HEK293T (cell line): ENCODE data around the gene AAR2.

Source experiments
- CTCF ChIA-PET: fragments of 350-600 bp; formaldehyde crosslinking; extraction: SDS; loops from one replicate; lab custom pipeline; 2021; ENCODE audit warnings: antibody characterized with exemption, inconsistent platforms; lab: Yijun Ruan, JAX
- POLR2A ChIA-PET: fragments of 350-600 bp; formaldehyde crosslinking; extraction: SDS; loops from one replicate; lab custom pipeline; 2020; ENCODE audit warnings: antibody characterized with exemption, inconsistent platforms; lab: Yijun Ruan, JAX
- DNase-seq: peaks from one replicate; pipeline ENCODE4 v3.0.0; 2012; ENCODE audit warnings: mixed read lengths; ENCODE audit errors: extremely low spot score
- ARNT ChIP-seq: fragments of 450-650 bp; IDR thresholded peaks from 2 replicates; pipeline ENCODE4 v1.6.1; 2017; ENCODE audit warnings: mild to moderate bottlenecking
- BHLHE40 ChIP-seq: fragments of 450-650 bp; IDR thresholded peaks from 2 replicates; pipeline ENCODE4 v1.6.1; 2016; ENCODE audit warnings: mild to moderate bottlenecking, moderate library complexity, borderline replicate concordance
- CTBP1 ChIP-seq: fragments of 450-650 bp; IDR thresholded peaks from 2 replicates; pipeline ENCODE4 v1.6.1; 2016; ENCODE audit warnings: borderline replicate concordance
- ELF4 ChIP-seq: fragments of 450-650 bp; IDR thresholded peaks from 2 replicates; pipeline ENCODE4 v1.6.1; 2017; ENCODE audit warnings: antibody characterized with exemption
- FOXA1 ChIP-seq: fragments of 450-650 bp; IDR thresholded peaks from 2 replicates; pipeline ENCODE4 v1.6.1; 2016; ENCODE audit warnings: mild to moderate bottlenecking
- FOXK2 ChIP-seq: fragments of 450-650 bp; IDR thresholded peaks from 2 replicates; pipeline ENCODE4 v1.6.1; 2016; ENCODE audit warnings: mild to moderate bottlenecking
- FOXM1 ChIP-seq: fragments of 450-650 bp; IDR thresholded peaks from 2 replicates; pipeline ENCODE4 v1.6.1; 2017; ENCODE audit warnings: mild to moderate bottlenecking, borderline replicate concordance
- HDGF ChIP-seq: fragments of 450-650 bp; IDR thresholded peaks from 2 replicates; pipeline ENCODE4 v1.6.1; 2017; ENCODE audit warnings: antibody characterized with exemption, borderline replicate concordance
- L3MBTL2 ChIP-seq: fragments of 450-650 bp; conservative IDR thresholded peaks from 2 replicates; pipeline ENCODE4 v1.6.1; 2016; ENCODE audit warnings: mild to moderate bottlenecking
- LEF1 ChIP-seq: fragments of 450-650 bp; IDR thresholded peaks from 2 replicates; pipeline ENCODE4 v1.6.1; 2017; ENCODE audit warnings: mild to moderate bottlenecking, borderline replicate concordance
- NFRKB ChIP-seq: fragments of 450-650 bp; IDR thresholded peaks from 2 replicates; pipeline ENCODE4 v1.6.1; 2016; ENCODE audit warnings: mild to moderate bottlenecking, moderate library complexity
- PKNOX1 ChIP-seq: fragments of 450-650 bp; IDR thresholded peaks from 2 replicates; pipeline ENCODE4 v1.6.1; 2016
- SP1 ChIP-seq: fragments of 450-650 bp; IDR thresholded peaks from 2 replicates; pipeline ENCODE4 v1.6.1; 2017
- SUZ12 ChIP-seq: fragments of 450-650 bp; IDR thresholded peaks from 2 replicates; pipeline ENCODE4 v1.6.1; 2016; ENCODE audit warnings: mild to moderate bottlenecking
- TARDBP ChIP-seq: fragments of 450-650 bp; IDR thresholded peaks from 2 replicates; pipeline ENCODE4 v1.6.1; 2016
- ZNF384 ChIP-seq: fragments of 450-650 bp; IDR thresholded peaks from 2 replicates; pipeline ENCODE4 v1.6.1; 2016

AAR2 gene

GRCh38 chr20:36268440-36269342 is 32.4 kb downstream of the AAR2 start:
- CTCF ChIA-PET: no interaction called here
- POLR2A ChIA-PET: no interaction called here
- no peak for DNase-seq
- TF ChIP-seq ELF4: no peak
- TF ChIP-seq ZNF384: no peak
- no peak for TF ChIP-seq L3MBTL2
- TF ChIP-seq FOXM1: no peak
- no peak for TF ChIP-seq TARDBP
- TF ChIP-seq SUZ12: no peak

GRCh38 chr20:36269507-36269906 is 33.2 kb downstream of the AAR2 start:
- ChIA-PET POLR2A (no interaction called here), CTCF (no interaction called here)
- TF ChIP-seq ARNT: no peak
- no peak for TF ChIP-seq FOXK2
- TF ChIP-seq FOXA1: no peak
- no peak for TF ChIP-seq CTBP1
- no peak for TF ChIP-seq PKNOX1
- no peak for TF ChIP-seq TARDBP
- TF ChIP-seq SP1: no peak
- no peak for TF ChIP-seq SUZ12
- no peak for TF ChIP-seq ELF4
- TF ChIP-seq BHLHE40: no peak
- TF ChIP-seq NFRKB: no peak
- TF ChIP-seq ZNF384: no peak
- TF ChIP-seq HDGF: no peak
- no peak for TF ChIP-seq L3MBTL2
- TF ChIP-seq LEF1: no peak
- TF ChIP-seq FOXM1: no peak
- DNase-seq: no peak

GRCh38 chr20:36270744-36271638 is 34.7 kb downstream of the AAR2 start:
- POLR2A ChIA-PET: no interaction called here
- DNase-seq: peak; percentile 3
- CTCF ChIA-PET: interaction anchor here (0.7 kb wide), 1 partner anchor 125 kb away, joined by 6 read pairs; no protein-coding TSS in a partner anchor
- TF ChIP-seq ARNT (no peak), FOXM1 (no peak)

- TF ChIP-seq SUZ12 (no peak), ELF4 (no peak), ARNT (no peak), BHLHE40 (no peak), L3MBTL2 (no peak), FOXK2 (no peak), NFRKB (no peak), PKNOX1 (no peak), FOXA1 (no peak), ZNF384 (no peak)
- ChIA-PET CTCF (interaction anchor here (0.7 to 2.7 kb wide), 2 partner anchors 9 to 128 kb away, joined by 3 to 10 read pairs; no protein-coding TSS in a partner anchor), POLR2A (no interaction called here)
- no peak for DNase-seq
These were observed 35.6 kb downstream of the AAR2 start for GRCh38 chr20:36271639-36272546.

GRCh38 chr20:36272547-36273220 is 36.4 kb downstream of the AAR2 start:
- POLR2A ChIA-PET: no interaction called here
- TF ChIP-seq TARDBP: no peak
- TF ChIP-seq ARNT: no peak
- no peak for TF ChIP-seq LEF1
- TF ChIP-seq L3MBTL2: no peak
- TF ChIP-seq ZNF384: no peak
- TF ChIP-seq SUZ12: no peak
- no peak for DNase-seq
- CTCF ChIA-PET: interaction anchor here (0.7 to 2.7 kb wide), 3 partner anchors 9 to 167 kb away, joined by 3 to 10 read pairs (median 3); no protein-coding TSS in a partner anchor
